HG03520 (cell line): ENCODE results near the gene IGSF11.

ENCODE experiments used
- ATAC-seq: cut with Tn5 transposase; IDR thresholded peaks from one replicate; pipeline ENCODE4 v1.9.1; 2021; ENCODE audit warnings: mild to moderate bottlenecking, moderate library complexity; ENCODE audit not compliant: unreplicated experiment

The IGSF11 gene

GRCh38 chr3:118886708-118887107 lies 147.9 kb downstream of the IGSF11 start:
- ATAC-seq = no peak

- ATAC-seq = peak; percentile 68
These were observed 149.9 kb downstream of the IGSF11 start for GRCh38 chr3:118884748-118885206.

- ATAC-seq = peak; percentile 58
These were observed 152.2 kb downstream of the IGSF11 start for GRCh38 chr3:118882353-118882947.

GRCh38 chr3:118868051-118868450 lies 166.6 kb downstream of the IGSF11 start:
- no peak for ATAC-seq

GRCh38 chr3:118863731-118864322 lies 170.8 kb downstream of the IGSF11 start:
- peak; percentile 76 for ATAC-seq

GRCh38 chr3:118859950-118860349 lies 174.7 kb downstream of the IGSF11 start:
- ATAC-seq = no peak

- peak; percentile 90 for ATAC-seq
These were observed 183.0 kb downstream of the IGSF11 start for GRCh38 chr3:118851466-118852193.

GRCh38 chr3:118850687-118851086 lies 184.0 kb downstream of the IGSF11 start:
- no peak for ATAC-seq
